Adipose tissue (tissue), 3 donors: ENCODE results near the gene ATP2B2. TPM values are rescaled to one million over a fixed set of nuclear protein-coding genes. Genes with fewer than 3 reads are reported as not detected.

Experiments used
- H3K27ac ChIP-seq: one replicate; pipeline ENCODE4 v1.5.1; 2013; ENCODE audit warnings: low read depth, low read length
- WGBS, 3 donors: extraction: QIAGEN DNeasy Blood & Tissue Kit; methylation state at CpG; one replicate each; pipeline ENCODE4 v1.1.7; 2013; 5-methylcytosine and 5-hydroxymethylcytosine counted together
- polyA plus RNA-seq, 3 donors: library from polyadenylated mRNA; stranded (reverse); fragments of 200-250 nt; gene quantifications; one replicate each; pipeline ENCODE4 v1.2.3, GENCODE V29; 2013
- donor health status: healthy with polysubstance abuse.
- donor health status: Bipolar disorder and iron deficiency.
- donor health status: healthy.

The ATP2B2 gene
- polyA plus RNA-seq, 3 donors = 0.02 to 0.79 (median 0.03) TPM

DNA sequence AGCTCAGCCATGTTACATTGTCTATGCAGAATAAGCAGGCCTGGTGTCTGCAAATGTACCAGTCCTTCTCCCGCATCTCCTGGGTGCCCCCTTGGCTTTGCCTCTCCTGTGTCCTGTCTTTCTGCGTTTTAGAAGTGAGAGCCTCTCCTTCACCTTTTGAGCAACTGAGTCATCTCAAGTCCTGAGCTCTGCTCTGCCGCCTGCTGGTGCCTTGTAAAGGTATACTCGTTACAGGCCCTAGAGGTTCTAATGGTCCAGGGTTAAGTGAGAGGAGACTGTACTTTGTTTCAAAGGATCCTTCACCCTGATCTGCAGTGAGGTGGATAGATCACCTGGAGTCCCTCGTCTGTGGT lies 225.2 kb downstream of the ATP2B2 start:
- H3K27ac ChIP-seq = no peak overlapping the region
- WGBS, 3 donors = 81 to 85% (median 85%) methylated on average over 5 of the region's 5 CpGs

DNA sequence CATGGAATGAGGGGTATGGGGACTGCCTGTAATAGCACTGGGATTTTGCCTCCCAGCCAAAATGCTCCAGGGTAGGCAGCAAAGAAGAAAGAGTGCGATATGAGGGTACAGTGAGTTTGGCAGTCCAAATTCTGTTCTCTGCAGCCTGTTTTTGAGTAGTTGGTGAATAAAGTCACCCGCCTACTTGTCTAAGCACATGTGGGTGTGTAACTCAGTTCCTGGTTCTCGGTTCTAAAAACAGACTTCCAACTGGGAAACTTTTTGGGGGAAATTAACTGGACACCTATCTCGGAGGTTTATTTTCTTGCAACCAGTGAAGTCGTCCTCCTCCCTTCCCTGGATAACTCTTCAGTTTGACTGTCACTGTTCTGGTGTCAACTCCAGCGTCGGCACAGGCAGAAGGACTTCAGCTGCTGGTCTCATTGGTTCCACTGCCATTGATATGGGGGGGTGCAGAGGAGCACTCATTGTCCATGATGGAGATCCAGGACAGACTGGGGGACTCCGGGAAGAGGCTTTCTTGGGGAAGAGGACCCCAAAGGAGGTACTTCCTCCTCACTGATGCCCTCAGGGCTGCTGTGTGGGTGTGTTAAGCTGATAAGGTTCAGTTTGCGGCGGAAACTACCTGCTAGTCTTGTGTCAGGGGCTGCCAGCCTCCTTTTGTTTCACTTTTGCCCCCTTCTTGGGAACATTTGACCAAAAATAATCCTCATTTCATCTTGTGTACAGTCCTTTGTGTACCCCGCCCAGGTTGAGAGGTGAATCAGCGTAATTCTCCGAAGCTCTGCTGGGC lies 225.8 kb downstream of the ATP2B2 start:
- H3K27ac ChIP-seq = no peak overlapping the region
- 88 to 93% (median 92%) methylated on average over 13 of the region's 13 CpGs for WGBS, 3 donors

DNA sequence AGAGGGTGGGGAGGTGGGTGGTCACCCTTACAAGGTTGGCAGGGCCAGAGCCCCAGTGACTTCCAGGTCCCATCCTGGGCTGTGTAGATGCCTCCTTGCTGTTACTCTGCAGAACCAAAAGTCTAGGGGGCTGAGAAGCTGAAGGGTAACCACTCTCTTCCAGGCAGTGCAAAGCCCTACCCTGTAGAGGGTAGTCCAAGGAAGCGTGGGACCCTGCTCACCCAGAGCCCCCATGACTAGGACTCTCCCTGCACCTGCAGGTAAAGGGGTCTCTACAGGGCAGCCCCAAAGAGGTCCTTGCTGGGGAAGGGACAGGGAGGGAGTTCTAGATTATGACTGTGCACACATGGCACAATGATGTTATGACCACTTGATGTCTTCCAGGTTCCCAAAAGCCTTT lies 226.9 kb downstream of the ATP2B2 start:
- H3K27ac ChIP-seq = no peak overlapping the region
- 93 to 100% (median 94%) methylated on average over 1 of the region's 1 CpG for WGBS, 3 donors

DNA sequence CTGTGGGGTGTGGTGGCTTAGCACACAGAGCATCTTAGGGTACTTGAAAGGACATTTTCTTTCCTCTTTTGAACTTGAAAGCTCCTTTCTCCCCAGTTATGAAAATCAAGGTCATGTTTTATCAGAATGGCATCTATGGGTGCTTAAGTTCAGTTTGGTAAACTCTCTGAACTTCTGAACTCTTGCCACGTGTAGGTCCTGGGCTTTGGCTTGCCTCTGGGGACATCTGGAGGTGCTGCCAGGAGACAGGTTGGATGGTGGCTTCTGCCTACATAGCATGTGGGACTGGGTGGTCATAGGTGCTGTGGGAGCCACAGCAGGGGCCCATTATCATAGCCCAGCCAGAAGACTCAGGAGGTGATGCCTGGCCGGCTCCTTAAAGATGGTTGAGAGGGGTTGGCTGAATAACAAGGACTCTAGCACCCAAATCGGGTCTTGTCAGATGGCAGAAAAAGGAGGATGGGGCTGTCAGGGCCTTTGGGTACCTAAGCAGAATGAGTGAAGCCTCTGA lies 228.2 kb downstream of the ATP2B2 start:
- no peak overlapping the region for H3K27ac ChIP-seq
- WGBS, 3 donors = 69 to 85% (median 85%) methylated on average over 3 of the region's 3 CpGs

DNA sequence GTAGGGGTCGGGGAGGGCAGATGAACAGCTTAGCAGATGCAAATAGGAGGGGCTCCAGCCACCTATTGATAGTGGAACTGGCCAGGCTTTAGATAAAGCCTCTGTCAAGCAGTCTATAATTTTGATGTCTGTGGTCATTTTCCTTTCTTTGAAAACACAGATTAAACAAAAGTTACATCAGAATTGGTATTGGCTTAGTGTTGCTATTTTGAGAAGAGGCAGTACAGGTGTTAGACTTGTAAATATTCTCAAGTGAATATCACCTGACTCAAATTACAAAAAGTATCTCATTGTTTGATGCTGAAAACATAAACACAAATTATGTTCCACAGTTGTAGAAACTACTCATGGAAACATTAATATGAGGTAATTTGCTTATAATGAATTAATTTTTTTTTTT lies 230.8 kb downstream of the ATP2B2 start:
- no peak overlapping the region for H3K27ac ChIP-seq
- WGBS, 3 donors = 48 to 78% (median 65%) methylated on average over 1 of the region's 1 CpG

Other genes with a start within 250 kb of the ATP2B2 start
- gene GHRL, start 212.6 kb downstream of the ATP2B2 start, polyA plus RNA-seq = 10 to 100 TPM in 1 of 3 donors, 1 to 10 TPM in 1, under 1 TPM in 1; 0.45 to 47.6 (median 6.2) TPM
- gene SEC13, start 184.5 kb downstream of the ATP2B2 start, polyA plus RNA-seq = 100 to 1,000 TPM in 1 of 3 donors, 10 to 100 TPM in 2; 75.8 to 102 (median 92.3) TPM